ENCODE results near the gene DOCK6. TPM values are rescaled to one million over a fixed set of nuclear protein-coding genes. Genes with fewer than 3 reads are reported as not detected.

Gene DOCK6
- total and polyA plus RNA-seq, 2 of the 13 experiments (the other 11 are each of a cell fraction or from before 2014, with no cell fraction given), result 5.4 to 38.1 TPM

GRCh38 chr19:11267316-11268085, 5.2 kb upstream of the DOCK6 start:
- 34% methylated on average over 9 of the region's 10 CpGs for WGBS (ENCODE audit: low lambda C conversion rate)
- no peak overlapping the region for H3K27ac ChIP-seq (ENCODE audit: extremely low read length, insufficient read depth, low read length)
- peak overlapping the region; percentile 2; the same call in 1 of the 2 replicates for H3K4me2 ChIP-seq (ENCODE audit: low read depth, low read length)
- CTCF ChIA-PET (ENCODE audit: low intra/inter-chr PET ratio, low total read pairs), result no interaction called here
- H2AFZ ChIP-seq (ENCODE audit: low read length), result no peak overlapping the region
- H4K20me1 ChIP-seq (ENCODE audit: insufficient read depth, low read length), result no peaks in the 10 kb centered on the region
- no peaks in the 10 kb centered on the region for H3K36me3 ChIP-seq (replicated peaks in 1 of 2; ENCODE audit: control insufficient read depth in 1 of 2, insufficient read depth in 2 of 2, low read length in 2 of 2)
- peaks cover 72% of the 10 kb centered on the region for H3K4me1 ChIP-seq (ENCODE audit: insufficient read depth, low read length)
- TF ChIP-seq CEBPG (CRISPR knock-in tag; IDR thresholded peaks at IDR 0.05) (peak; percentile 73), ZNF121 (CRISPR knock-in tag; IDR thresholded peaks at IDR 0.05) (peak; percentile 93), ZNF598 (CRISPR knock-in tag; IDR thresholded peaks at IDR 0.05; ENCODE audit: borderline replicate concordance) (no peak), PREB (CRISPR knock-in tag; IDR thresholded peaks at IDR 0.05) (no peak), ZNF496 (CRISPR knock-in tag; IDR thresholded peaks at IDR 0.05; ENCODE audit: insufficient replicate concordance) (no peak), THAP11 (CRISPR knock-in tag; IDR thresholded peaks at IDR 0.05) (no peak), CEBPB (IDR thresholded peaks at IDR 0.05; ENCODE audit: borderline replicate concordance, low read depth, low read length) (peak; percentile 76), ATF4 (CRISPR knock-in tag; IDR thresholded peaks at IDR 0.05) (peak in 1 of 2 experiments; percentile 51; a peak in 1 of 4 replicates), ZNF770 (CRISPR knock-in tag; IDR thresholded peaks at IDR 0.05) (peak; percentile 93)
- FAIRE-seq (no peak), DNase-seq (ENCODE audit: low spot score) (no peak), ATAC-seq (0 out of 3 replicates have a peak, but pooled peaks have one; percentile 7)
- H3K9ac ChIP-seq (ENCODE audit: insufficient read depth, low read depth, low read length), result no peak overlapping the region
- intact Hi-C loops (cut with micrococcal nuclease; ENCODE audit: unreplicated experiment) (no loop called here), in situ Hi-C loops (cut with HindIII; ENCODE audit: extremely low pct_ligation_motif_present, low pct_unique_long_range_greater_than_20kb) (no loop called here)
- no TSS peak for BruUV-seq (replicated peaks)
- no peaks in the 10 kb centered on the region for H3K9me3 ChIP-seq (ENCODE audit: low read length)
- no peaks in the 10 kb centered on the region for H3K79me2 ChIP-seq (ENCODE audit: insufficient read depth, low read length)
- peaks cover 0 to 2% of the 10 kb centered on the region in 2 experiments; a peak in 1 of 5 replicates for H3K27me3 ChIP-seq (ENCODE audit: control insufficient read depth in 1 of 2, insufficient read depth in 2 of 2, low read length in 2 of 2)
- no peak overlapping the region for H3K4me3 ChIP-seq (replicated peaks in 1 of 3; ENCODE audit: insufficient read depth in 1 of 3, low read depth in 2 of 3, low read length in 3 of 3)
- POLR2A ChIA-PET, result interaction anchor here (1.3 kb wide), 1 partner anchor 108 kb away, joined by 4 read pairs; no protein-coding TSS in a partner anchor

Data from HepG2 (cell line).